OCI-LY1 (cell line): ENCODE measurements around the gene RPS21.

Source experiments
- H2AFZ ChIP-seq: fragments of 200-600 bp; sonication (generic), shearing (Covaris generic); 2 replicates; pipeline ENCODE4 v1.6.0; 2014; ENCODE audit warnings: antibody characterized with exemption, mild to moderate bottlenecking, low read length
- H3F3A ChIP-seq: fragments of 200-600 bp; sonication (generic), shearing (Covaris generic); 2 replicates; pipeline ENCODE4 v1.6.0; 2014; ENCODE audit warnings: mild to moderate bottlenecking, antibody characterized with exemption, low read length, moderate library complexity; ENCODE audit not compliant: insufficient read depth
- H3K27ac ChIP-seq: fragments of 200-600 bp; sonication (generic); 2 replicates; pipeline ENCODE4 v1.5.1; 2014; ENCODE audit warnings: low read length, mixed run types, mild to moderate bottlenecking, low read depth; ENCODE audit not compliant: poor library complexity, severe bottlenecking
- H3K27me3 ChIP-seq: fragments of 200-600 bp; sonication (generic); 2 replicates; pipeline ENCODE4 v1.6.0; 2014; ENCODE audit warnings: antibody characterized with exemption, mild to moderate bottlenecking, low read length, moderate library complexity; ENCODE audit not compliant: insufficient read depth
- H3K36me3 ChIP-seq: fragments of 200-600 bp; sonication (generic); 2 replicates; pipeline ENCODE4 v1.6.1; 2014; ENCODE audit warnings: mild to moderate bottlenecking, antibody characterized with exemption, low read length, moderate library complexity, mixed read lengths; ENCODE audit not compliant: insufficient read depth
- H3K4me1 ChIP-seq: fragments of 200-600 bp; sonication (generic); 2 replicates; pipeline ENCODE4 v1.5.1; 2014; ENCODE audit warnings: mild to moderate bottlenecking, low read length, moderate library complexity; ENCODE audit not compliant: insufficient read depth, severe bottlenecking
- H3K4me2 ChIP-seq: fragments of 200-600 bp; sonication (generic), shearing (Covaris generic); 2 replicates; pipeline ENCODE4 v1.6.1; 2014; ENCODE audit warnings: low read length
- H3K4me3 ChIP-seq: fragments of 200-600 bp; sonication (generic); 2 replicates; pipeline ENCODE4 v1.5.1; 2014; ENCODE audit warnings: low read length, low read depth, mild to moderate bottlenecking, mixed read lengths; ENCODE audit not compliant: poor library complexity, severe bottlenecking
- H3K79me2 ChIP-seq: fragments of 200-600 bp; shearing (Covaris generic); 2 replicates; pipeline ENCODE4 v1.6.1; 2016; ENCODE audit warnings: mixed run types, low read length, mixed read lengths; ENCODE audit not compliant: insufficient read depth
- H3K9ac ChIP-seq: fragments of 200-600 bp; sonication (generic), shearing (Covaris generic); 2 replicates; pipeline ENCODE4 v1.6.1; 2014; ENCODE audit warnings: mild to moderate bottlenecking, low read length, mixed read lengths
- H3K9me2 ChIP-seq: fragments of 200-600 bp; sonication (generic), shearing (Covaris generic); 2 replicates; pipeline ENCODE4 v1.6.1; 2014; ENCODE audit warnings: low read depth, mild to moderate bottlenecking, low read length, mixed read lengths
- H3K9me3 ChIP-seq: fragments of 200-600 bp; shearing (Covaris generic); 2 replicates; pipeline ENCODE4 v1.6.1; 2014; ENCODE audit warnings: low read length, mixed read lengths
- H4K20me1 ChIP-seq: fragments of 200-600 bp; sonication (generic), shearing (Covaris generic); 2 replicates; pipeline ENCODE4 v1.6.0; 2016; ENCODE audit warnings: mild to moderate bottlenecking, low read length; ENCODE audit not compliant: insufficient read depth
- CTCF ChIP-seq: fragments of 200-600 bp; sonication (generic), shearing (Covaris generic); IDR thresholded peaks from 2 replicates; pipeline ENCODE4 v1.5.1; 2017; ENCODE audit warnings: mild to moderate bottlenecking, antibody characterized with exemption, low read length, moderate library complexity, mixed read lengths
- EZH2 ChIP-seq: fragments of 200-600 bp; sonication (generic), shearing (Covaris generic); IDR thresholded peaks from 2 replicates; pipeline ENCODE4 v1.8.0; 2017; ENCODE audit warnings: borderline replicate concordance, mixed run types, mild to moderate bottlenecking, antibody characterized with exemption, low read length, moderate library complexity, mixed read lengths

RPS21 gene

GRCh38 chr20:62428396-62429295 is 41.7 kb downstream of the RPS21 start:
- no peaks in the 10 kb centered on the region for H3K4me1 ChIP-seq
- no peaks in the 10 kb centered on the region; the same call in 1 of the 2 replicates for H3K27me3 ChIP-seq
- no peaks in the 10 kb centered on the region for H3K9me3 ChIP-seq
- H3K27ac ChIP-seq: no peak overlapping the region
- no peak overlapping the region for H3K4me2 ChIP-seq
- no peak overlapping the region for H3K9ac ChIP-seq
- H4K20me1 ChIP-seq: no peaks in the 10 kb centered on the region
- H3K79me2 ChIP-seq: no peaks in the 10 kb centered on the region
- no peak overlapping the region for H3K4me3 ChIP-seq
- H3K36me3 ChIP-seq: no peaks in the 10 kb centered on the region
- no peak overlapping the region for H2AFZ ChIP-seq
- TF ChIP-seq EZH2 (no peak), CTCF (no peak)
- H3F3A ChIP-seq: no peaks in the 10 kb centered on the region
- no peaks in the 10 kb centered on the region for H3K9me2 ChIP-seq

DNA sequence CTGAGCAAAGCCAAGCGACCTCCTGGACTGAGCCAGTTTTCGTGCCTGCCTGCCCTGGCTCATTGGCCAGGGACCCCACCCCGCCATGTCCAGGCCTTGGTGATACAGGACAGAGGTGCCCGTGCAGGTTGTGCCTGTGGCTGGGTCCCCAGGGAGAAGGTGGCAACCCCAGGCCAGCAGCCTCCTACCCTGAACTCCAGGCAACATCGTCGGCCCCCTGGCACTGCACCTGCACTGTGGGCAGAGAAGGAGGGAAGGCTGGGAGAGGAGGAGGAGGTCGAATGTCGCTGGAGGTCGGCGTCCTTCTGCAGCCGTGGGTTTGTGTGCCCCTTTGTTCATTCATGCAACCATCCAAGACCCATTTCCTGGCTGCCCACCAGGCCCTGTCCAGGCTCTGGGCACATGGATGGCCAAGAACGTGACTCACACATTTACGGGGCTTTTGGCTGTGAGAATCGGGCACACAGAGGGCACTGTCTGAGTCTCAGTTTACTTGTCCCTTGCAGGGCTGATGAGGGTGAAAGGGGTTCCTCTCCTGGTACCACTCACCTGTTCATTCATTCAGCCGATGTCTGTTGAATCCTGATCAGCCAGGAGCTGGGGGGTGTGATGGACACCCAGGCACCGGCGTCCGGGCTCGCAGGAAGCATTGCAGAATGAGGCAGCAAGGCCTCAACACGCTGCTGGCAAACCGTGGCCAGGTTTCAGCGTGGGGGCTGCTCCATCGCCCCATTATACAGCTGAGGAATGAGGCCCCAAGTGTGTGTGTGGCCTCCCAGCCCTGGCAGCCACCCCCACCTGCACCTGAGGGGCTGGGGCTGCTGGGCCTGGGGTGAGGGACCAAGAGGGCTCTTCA is 42.8 kb downstream of the RPS21 start:
- TF ChIP-seq CTCF (no peak), EZH2 (no peak)
- Histone ChIP-seq H3K4me3 (no peak overlapping the region), H3K36me3 (no peaks in the 10 kb centered on the region), H3K4me1 (no peaks in the 10 kb centered on the region), H4K20me1 (no peaks in the 10 kb centered on the region), H3K27ac (no peak overlapping the region), H3K27me3 (no peaks in the 10 kb centered on the region; the same call in 1 of the 2 replicates), H3K4me2 (no peak overlapping the region), H3K79me2 (no peaks in the 10 kb centered on the region), H3K9me3 (no peaks in the 10 kb centered on the region), H2AFZ (no peak overlapping the region), H3K9me2 (no peaks in the 10 kb centered on the region), H3F3A (no peaks in the 10 kb centered on the region), H3K9ac (no peak overlapping the region)

DNA sequence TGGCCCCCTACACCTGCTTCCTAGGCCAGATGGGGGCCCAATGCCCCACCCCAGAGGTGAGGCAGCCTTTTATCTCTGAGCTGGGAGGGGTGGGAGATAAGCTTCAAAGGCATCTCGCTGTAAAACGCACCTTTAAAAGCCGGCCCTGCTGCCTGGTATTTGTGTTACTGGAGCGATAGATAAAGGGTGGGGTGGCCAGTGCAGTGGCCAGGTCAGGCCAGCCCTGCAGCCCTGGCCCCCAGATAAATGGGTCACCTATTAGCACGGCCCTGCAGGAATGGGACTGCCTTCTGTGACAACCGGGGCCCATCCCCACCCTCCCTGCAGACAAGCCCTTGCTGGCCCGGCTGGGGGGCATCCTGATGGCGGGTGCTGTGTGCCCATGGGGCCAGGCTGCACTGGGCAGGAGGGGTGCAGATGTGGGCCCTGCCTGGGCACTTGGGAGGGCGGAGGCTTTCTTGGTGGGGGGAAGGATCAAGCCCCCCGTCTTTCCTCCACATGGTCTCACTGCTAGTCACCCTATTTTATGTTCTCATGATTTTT is 43.5 kb downstream of the RPS21 start:
- H3K27me3 ChIP-seq: no peaks in the 10 kb centered on the region; the same call in 1 of the 2 replicates
- H3K9me3 ChIP-seq: no peaks in the 10 kb centered on the region
- no peaks in the 10 kb centered on the region for H3K36me3 ChIP-seq
- no peak overlapping the region for H3K4me2 ChIP-seq
- H3K4me1 ChIP-seq: no peaks in the 10 kb centered on the region
- H3K27ac ChIP-seq: no peak overlapping the region
- no peak overlapping the region for H3K9ac ChIP-seq
- no peak for TF ChIP-seq CTCF
- TF ChIP-seq EZH2: no peak
- no peak overlapping the region for H2AFZ ChIP-seq
- H3K4me3 ChIP-seq: no peak overlapping the region
- H3K9me2 ChIP-seq: no peaks in the 10 kb centered on the region
- H3K79me2 ChIP-seq: no peaks in the 10 kb centered on the region
- H3F3A ChIP-seq: no peaks in the 10 kb centered on the region
- H4K20me1 ChIP-seq: no peaks in the 10 kb centered on the region
